NCI-H446 (cell line): ENCODE data around the gene USP9Y.
"Not testable (repeated sequence)": the region's sequence is repeated elsewhere in the genome, so short reads cannot be mapped to it uniquely, and the experiment has no call there.

ENCODE experiments used
- DNase-seq, 2 experiments: peaks; one replicate each; lab custom pipeline; 2025; lab: John Stamatoyannopoulos, UW

USP9Y gene

GRCh38 chrY:12701181-12701695, at the start of gene USP9Y:
TSS of gene USP9Y (plus strand) at chrY:12701231. CDS start at chrY:12709448, 8,217 bp downstream.
- no peak for DNase-seq

- no peak for DNase-seq
These were observed 49.4 kb upstream of the USP9Y start for GRCh38 chrY:12651621-12652036.

- peak in 1 of 2 experiments; percentile 13 for DNase-seq
These were observed 39.0 kb upstream of the USP9Y start for GRCh38 chrY:12661745-12662681.

- no peak for DNase-seq
These were observed 38.1 kb upstream of the USP9Y start for GRCh38 chrY:12662745-12663591.

- DNase-seq, result not testable (repeated sequence)
These were observed 37.2 kb upstream of the USP9Y start for GRCh38 chrY:12663845-12664244.

- no peak for DNase-seq
These were observed 22.9 kb upstream of the USP9Y start for GRCh38 chrY:12678111-12678510.

- DNase-seq, result no peak
These were observed 19.5 kb upstream of the USP9Y start for GRCh38 chrY:12681535-12681934.

GRCh38 chrY:12688337-12688736, 12.7 kb upstream of the USP9Y start:
- DNase-seq, result no peak

GRCh38 chrY:12700087-12700486, 944 bp upstream of the USP9Y start:
- no peak for DNase-seq

GRCh38 chrY:12702174-12702573, 1.1 kb downstream of the USP9Y start:
- no peak for DNase-seq

- no peak for DNase-seq
These were observed 9.4 kb downstream of the USP9Y start for GRCh38 chrY:12710460-12710859.

GRCh38 chrY:12715376-12715775, 14.3 kb downstream of the USP9Y start:
- no peak for DNase-seq

GRCh38 chrY:12729746-12730145, 28.7 kb downstream of the USP9Y start:
- no peak for DNase-seq

- no peak for DNase-seq
These were observed 32.6 kb downstream of the USP9Y start for GRCh38 chrY:12733625-12734024.

GRCh38 chrY:12734051-12734450, 33.0 kb downstream of the USP9Y start:
- no peak for DNase-seq

GRCh38 chrY:12741414-12741813, 40.4 kb downstream of the USP9Y start:
- no peak for DNase-seq

- DNase-seq, result no peak
These were observed 41.7 kb downstream of the USP9Y start for GRCh38 chrY:12742725-12743124.

GRCh38 chrY:12744091-12744490, 43.1 kb downstream of the USP9Y start:
- DNase-seq, result no peak

- DNase-seq, result no peak
These were observed 48.3 kb downstream of the USP9Y start for GRCh38 chrY:12749293-12749692.

GRCh38 chrY:12752856-12753255, 51.8 kb downstream of the USP9Y start:
- DNase-seq, result no peak

- no peak for DNase-seq
These were observed 55.0 kb downstream of the USP9Y start for GRCh38 chrY:12756021-12756420.

- no peak for DNase-seq
These were observed 64.9 kb downstream of the USP9Y start for GRCh38 chrY:12765976-12766375.

GRCh38 chrY:12784521-12784920, 83.5 kb downstream of the USP9Y start:
- no peak for DNase-seq
